A172 (cell line): Measurements from ENCODE around the gene KLK10. TPM values are rescaled to one million over a fixed set of nuclear protein-coding genes. Genes with fewer than 3 reads are reported as not detected.
"Not testable (repeated sequence)": the region's sequence is repeated elsewhere in the genome, so short reads cannot be mapped to it uniquely, and the experiment has no call there.

ENCODE experiments used
- DNase-seq: peaks from one replicate; pipeline ENCODE4 v3.0.0-alpha.2; 2015; ENCODE audit warnings: low spot score
- total RNA-seq: library from RNA; depleted of rRNA; stranded (reverse); fragments of >200 nt; shearing (Covaris generic); gene quantifications from 2 replicates; pipeline ENCODE4 v1.2.3, GENCODE V29; 2014

KLK10 gene
- total RNA-seq, 1 experiment from 2014 or later: not detected

DNA sequence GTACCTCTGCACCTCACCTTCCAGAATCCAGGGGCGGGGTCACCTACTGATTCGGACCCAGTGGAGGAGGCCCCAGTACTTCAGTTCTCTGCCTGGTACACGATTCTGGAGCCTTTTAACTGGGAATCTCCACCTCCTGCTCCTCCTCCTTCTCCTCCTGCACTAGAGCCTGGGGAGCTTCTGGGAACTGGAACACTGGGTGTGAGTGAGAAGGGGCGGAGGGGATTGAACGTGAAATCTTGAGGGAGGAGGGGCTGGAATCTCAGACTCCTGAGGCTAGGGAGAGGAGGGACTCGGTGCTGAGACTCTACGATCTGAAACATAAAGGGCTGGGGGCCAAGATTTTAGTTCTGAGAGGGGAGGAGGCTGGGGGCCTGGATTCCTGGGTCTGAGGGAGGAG is 18.0 kb downstream of the KLK10 start, which contains the start of gene KLK8:
Gene KLK8 (minus strand): TSS at position 90 of the 400 bp plus-strand sequence. CDS start 437 bp downstream, outside the sequence.
- no peak for DNase-seq

- DNase-seq: no peak
These were observed 18.5 kb downstream of the KLK10 start for GRCh38 chr19:51000981-51001380.

DNA sequence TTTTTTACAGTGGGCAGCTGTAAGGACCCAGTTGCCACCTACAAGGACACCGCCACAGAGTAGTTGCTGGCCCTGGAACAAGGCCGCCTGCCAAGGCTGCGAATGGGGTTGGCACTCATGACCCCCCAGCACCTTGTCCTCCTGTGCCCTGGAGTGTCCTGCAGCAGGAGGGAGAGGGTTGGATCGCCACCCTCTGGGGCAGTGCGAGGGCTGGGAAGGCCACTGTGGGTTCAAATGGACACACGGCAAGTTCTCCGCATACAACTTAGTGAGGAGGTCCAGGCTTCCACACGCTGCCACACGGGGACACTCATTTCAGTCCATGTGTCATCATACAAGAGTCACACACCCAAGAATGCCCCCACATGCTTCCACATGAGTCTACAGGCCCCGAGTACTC is 19.1 kb downstream of the KLK10 start:
- DNase-seq: no peak

- no peak for DNase-seq
These were observed 20.8 kb downstream of the KLK10 start for GRCh38 chr19:50998686-50999085.

DNA sequence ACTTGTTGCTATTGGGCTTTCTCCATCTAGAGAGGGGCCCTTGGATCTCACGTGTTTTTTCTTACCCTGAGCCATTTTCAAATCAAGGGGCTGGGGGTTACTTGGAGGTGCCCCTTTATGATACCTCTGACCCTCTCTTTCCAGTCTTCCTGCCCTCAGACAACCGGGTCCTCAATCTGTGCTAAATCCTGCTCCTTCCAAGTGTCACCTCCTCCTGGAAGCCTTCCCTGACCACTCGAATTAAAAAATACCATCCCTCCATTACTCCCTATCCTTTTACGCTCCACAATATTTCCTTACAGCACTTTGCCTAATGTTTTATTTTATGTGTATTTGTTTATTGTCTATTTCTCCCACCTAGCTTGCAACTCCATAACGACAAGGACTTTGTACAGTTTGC is 21.4 kb downstream of the KLK10 start:
- no peak for DNase-seq

- DNase-seq: peak; percentile 33
These were observed 25.4 kb downstream of the KLK10 start for GRCh38 chr19:50994129-50994528.

GRCh38 chr19:50992666-50993035 is 26.9 kb downstream of the KLK10 start:
- no peak for DNase-seq

DNA sequence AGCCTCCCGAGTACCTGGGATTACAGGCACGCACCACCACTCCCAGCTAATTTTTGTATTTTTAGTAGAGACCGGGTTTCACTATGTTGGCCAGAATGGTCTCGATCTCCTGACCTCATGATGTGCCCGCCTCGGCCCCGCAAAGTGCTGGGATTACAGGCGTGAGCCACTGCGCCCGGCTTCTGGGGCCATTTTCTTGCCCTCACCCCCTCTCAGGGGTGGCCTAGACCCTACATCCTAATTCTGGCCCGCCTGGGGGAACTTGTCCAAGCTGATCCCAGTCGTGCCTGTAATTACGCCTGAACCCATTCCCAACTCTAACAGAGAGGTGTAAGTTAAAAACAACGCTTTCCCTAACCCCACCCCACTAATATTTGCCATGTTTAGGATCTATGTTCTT is 35.1 kb downstream of the KLK10 start:
- DNase-seq: not testable (repeated sequence)

- DNase-seq: no peak
These were observed 35.8 kb downstream of the KLK10 start, which contains the start of gene KLK7 for GRCh38 chr19:50983625-50984292. KLK7 (minus strand) TSS chr19:50983917; CDS start chr19:50982399, 1,518 bp downstream.

DNA sequence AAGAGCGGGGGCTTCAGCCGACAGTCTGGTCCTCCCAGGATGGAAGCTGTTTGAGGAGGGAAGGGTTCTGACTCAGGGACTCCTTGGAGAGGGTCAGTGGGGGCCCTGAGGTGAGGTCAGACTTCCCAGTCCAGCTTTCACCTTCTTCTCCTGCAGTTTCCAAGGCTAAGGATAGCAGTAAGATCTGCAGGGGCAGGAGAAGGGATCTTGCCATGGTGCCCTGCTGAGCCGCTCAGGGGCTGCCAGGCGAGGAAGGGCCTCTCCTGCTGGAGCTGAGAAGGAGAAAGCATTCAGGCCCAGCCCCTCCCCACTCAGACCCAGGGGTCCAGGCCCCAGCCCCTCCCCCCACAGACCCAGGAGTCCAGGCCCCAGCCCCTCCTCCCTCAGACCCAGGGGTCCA is 37.3 kb downstream of the KLK10 start:
- no peak for DNase-seq

DNA sequence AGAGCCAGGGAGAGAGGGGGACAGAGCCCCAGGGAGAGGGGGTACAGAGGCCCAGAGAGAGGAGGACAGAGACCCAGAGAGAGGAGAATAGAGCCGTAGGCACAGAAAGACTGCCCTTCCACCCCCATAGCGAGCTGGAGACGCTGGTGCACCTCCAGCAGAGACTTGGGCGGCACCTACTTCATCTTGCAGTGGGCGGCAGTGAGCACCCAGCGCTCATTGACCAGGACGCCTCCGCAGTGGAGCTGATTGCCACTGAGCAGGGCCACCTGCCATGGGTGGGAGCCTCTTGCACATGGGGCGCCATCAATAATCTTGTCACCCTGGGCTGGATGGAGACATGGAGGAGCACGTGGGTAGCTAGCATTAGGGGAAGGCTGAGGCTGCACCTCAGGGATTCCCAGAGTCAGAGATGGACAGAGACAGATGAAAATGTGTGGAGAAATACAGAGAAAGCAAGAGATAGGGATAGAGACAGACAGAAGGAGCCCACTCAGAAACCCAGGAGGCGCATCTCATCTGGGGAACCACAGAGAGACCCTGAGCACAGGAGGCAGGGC is 37.8 kb downstream of the KLK10 start:
- no peak for DNase-seq

GRCh38 chr19:50980208-50980607 is 39.3 kb downstream of the KLK10 start:
- DNase-seq: no peak

DNA sequence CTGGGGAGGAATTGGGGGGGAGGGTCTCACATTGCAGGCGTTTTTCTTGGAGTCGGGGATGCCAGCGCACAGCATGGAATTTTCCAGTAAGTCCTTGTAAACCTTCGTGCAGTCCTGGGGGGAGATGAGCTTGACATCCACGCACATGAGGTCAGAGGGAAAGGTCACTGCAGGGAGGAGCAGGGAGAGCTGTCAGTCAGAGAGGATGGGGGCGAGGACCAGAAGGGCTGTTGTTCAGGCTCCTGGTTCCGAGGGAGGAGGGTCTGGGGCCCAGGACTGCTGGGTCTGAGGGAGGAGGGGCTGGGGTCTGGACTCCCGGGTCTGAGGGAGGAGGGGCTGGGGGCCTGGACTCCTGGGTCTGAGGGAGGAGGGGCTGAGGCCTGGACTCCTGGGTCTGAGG is 39.8 kb downstream of the KLK10 start:
- no peak for DNase-seq

GRCh38 chr19:50978772-50979390 is 40.6 kb downstream of the KLK10 start:
- DNase-seq: no peak

DNA sequence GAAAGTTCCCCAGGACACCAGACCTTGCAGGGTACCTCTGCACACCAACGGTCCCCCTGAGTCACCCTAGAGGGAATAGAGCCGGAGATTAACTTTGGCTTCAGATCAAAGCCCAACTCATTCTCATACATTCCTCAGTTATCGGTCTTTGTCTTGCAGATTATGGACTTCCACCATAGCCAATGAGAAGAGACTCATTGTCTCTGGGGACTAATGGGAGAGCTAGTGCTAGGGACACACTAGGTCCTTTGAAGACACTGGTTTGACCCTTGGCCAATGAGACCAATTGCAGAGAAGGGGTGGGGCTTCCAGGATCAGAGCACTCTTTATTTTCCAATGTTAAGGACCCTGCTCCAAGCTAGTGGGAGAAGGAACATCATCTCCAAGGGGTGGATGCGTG is 41.9 kb downstream of the KLK10 start:
- no peak for DNase-seq

DNA sequence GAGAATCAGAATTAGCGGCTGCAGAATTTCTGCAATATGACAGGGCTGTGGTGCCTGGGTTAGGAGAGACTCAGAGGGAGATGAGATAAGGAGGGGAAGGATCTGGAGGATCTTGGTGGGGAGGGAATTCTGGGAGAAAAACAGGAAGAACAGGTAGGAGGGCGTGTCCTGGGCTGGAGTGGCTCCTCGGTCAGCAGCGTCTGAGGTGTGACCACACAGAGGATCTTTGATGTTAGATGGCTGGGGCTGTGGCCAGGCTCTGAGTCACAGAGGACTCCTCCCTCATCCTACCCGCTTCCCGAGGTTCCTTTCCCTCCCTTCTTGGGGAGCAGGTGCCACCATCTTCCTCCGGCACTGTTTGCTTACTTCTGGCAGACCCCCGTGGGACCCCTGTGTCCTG is 43.7 kb downstream of the KLK10 start:
- peak; percentile 62 for DNase-seq

DNA sequence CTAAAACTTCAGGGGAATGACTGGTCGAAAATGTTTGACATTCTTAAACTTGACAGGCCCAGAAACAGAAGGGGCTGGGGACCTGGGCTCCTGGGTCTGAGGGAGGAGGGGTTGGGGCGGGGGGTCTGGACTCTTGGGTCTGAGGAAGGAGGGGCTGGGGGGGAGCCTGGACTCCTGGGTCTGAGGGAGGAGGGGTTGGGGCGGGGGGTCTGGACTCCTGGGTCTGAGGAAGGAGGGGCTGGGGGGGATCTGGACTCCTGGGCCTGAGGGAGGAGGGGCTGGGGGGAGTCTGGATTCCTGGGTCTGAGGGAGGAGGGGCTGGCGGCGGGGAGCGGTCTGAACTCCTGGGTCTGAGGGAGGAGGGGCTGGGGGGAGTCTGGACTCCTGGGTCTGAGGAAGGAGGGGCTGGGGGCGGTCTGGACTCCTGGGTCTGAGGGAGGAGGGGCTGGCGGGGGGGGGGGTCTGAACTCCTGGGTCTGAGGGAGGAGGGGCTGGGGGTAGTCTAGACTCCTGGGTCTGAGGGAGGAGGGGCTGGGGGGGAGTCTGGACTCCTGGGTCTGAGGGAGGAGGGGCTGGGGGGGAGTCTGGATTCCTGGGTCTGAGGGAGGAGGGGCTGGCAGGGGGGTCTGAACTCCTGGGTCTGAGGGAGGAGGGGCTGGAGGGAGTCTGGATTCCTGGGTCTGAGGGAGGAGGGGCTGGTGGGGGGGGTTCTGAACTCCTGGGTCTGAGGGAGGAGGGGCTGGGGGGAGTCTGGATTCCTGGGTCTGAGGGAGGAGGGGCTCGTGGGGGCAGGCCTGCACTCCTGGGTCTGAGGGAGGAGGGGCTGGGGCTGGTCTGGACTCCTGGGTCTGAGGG is 44.6 kb downstream of the KLK10 start:
- no peak for DNase-seq

DNA sequence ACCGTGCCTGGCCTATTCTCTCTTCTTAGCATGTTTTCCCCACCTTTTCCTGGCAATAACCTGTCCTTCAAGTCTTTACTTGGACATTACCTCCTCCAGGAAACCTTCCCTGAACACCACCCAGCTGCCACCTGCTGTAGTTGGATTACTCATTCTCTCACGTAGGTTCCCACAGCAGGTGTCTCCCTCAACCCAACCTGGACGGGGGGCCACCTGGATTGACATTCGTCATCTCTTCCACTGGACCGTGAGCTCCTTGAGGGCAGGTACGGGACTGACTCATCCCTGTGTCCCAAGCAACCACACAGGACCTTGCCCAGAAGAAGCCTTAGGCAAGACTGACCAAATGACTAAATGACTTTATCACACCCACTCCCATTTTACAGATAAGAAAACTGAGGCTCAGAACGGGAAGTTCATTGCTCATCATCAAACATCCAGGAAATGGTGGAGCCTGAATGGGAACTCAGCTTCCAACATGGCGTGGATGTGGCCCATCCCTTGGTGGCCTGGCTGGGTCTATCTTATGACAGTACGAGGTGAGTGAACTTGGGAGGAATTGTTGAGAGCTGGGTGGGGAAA is 46.6 kb downstream of the KLK10 start:
- DNase-seq: no peak

GRCh38 chr19:50969810-50970209 is 49.7 kb downstream of the KLK10 start:
- DNase-seq: not testable (repeated sequence)

DNA sequence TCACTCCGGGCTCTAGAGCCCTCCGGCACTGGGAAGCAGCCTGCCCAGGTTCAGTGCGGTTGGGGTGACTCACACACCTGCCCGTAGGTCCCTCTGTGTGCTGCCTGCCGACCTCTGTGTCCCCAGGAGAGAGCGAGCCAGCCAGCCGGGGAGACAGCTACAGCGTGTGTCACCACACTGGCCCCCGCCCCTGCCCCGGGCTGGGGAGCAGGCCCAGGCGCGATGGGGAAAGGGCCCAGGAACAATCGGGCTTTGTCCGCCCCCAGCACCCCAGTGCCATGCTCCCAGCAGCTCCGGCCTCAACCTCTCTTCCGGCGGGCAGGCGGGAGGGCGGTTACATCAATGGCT is 50.1 kb downstream of the KLK10 start, which contains the start of gene KLK6:
Gene KLK6 (minus strand): TSS at position 179 of the 348 bp plus-strand sequence. CDS start 1,487 bp downstream, outside the sequence.
- no peak for DNase-seq

GRCh38 chr19:50968716-50969412 is 50.6 kb downstream of the KLK10 start:
- DNase-seq: no peak
